ENCODE data around the gene NARS2.
"Not testable (repeated sequence)": the region's sequence is repeated elsewhere in the genome, so short reads cannot be mapped to it uniquely, and the experiment has no call there.

Gene NARS2

DNA sequence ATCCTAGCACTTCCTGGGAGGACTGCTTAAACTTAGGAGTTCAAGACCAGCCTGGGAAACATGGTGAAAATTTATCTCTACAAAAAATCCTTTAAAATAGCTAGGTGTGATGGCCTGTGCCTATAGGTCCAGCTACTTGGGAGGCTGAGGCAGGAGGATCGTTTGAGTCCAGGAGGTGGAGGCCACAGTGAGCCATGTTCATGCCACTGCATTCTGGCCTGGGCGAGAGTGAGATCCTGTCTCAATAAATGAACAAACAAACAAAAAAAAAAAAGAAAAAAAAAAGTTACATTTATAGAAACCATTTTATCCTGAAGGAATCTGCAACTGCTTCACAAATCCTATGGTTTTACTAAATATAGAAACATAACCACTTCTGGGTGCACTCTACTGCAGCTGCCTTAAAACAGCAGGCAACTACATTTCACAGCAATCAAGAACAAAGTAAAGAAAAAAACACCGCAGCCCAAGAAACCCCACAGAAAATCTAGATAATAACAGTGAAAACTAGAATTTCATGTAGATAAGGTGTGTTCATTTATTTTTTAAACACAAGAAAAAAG is 81.2 kb downstream of the NARS2 start:
- no peak for DNase-seq

DNA sequence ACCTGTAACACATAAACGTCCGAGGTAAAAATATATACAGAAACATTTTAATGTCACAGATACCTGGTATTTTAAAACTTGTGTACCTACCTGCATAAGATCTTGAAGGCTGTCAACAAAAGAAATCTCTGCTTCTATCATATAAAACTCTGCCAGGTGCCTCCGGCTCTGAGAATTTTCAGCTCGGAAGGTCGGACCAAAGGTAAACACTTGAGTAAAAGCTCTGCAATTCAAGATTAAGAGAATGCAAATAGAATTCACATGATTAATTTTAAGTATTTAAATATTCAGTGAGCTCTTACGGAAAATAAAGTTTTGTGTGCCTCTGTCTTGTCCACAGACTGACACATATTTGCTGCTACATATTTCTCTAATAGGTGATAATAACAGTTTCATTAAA is 81.7 kb downstream of the NARS2 start:
- no peak for DNase-seq

DNA sequence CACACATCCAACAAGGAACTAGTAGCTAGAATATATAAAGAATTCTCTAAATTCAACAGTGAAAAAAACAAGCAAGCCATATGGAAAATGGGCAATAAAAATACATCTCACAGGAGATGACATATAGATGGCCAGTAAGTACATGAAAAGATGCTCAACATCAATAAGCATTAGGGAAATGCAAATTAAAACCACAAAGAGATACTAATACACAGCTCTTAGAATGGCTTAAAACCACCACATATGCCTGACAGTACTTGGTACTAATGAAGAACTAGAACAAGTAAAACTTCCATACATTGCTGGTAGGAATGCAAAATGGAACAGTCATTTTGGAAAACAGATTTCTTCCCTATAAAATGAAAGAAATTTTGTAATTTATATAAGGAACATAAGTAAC is 85.5 kb downstream of the NARS2 start:
- no peak for DNase-seq

DNA sequence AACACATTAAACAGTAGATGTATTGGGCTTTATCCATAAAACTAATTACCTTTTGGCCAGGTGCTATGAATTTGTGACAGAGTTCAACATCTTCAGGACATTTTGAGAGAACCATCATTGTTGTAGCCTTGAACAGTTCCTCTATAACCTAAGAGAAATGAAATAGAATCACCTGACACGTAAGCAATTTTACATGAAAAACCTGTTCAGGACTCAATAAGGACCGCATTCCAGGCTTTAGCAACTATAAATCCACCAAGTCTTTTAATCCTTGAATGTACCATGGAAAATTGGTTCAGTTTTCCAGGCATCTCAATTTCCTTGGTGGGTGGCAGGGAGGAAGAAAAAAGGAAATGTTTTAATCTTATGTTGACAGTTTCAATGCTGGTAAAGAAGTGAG is 96.1 kb downstream of the NARS2 start:
- no peak for DNase-seq

DNA sequence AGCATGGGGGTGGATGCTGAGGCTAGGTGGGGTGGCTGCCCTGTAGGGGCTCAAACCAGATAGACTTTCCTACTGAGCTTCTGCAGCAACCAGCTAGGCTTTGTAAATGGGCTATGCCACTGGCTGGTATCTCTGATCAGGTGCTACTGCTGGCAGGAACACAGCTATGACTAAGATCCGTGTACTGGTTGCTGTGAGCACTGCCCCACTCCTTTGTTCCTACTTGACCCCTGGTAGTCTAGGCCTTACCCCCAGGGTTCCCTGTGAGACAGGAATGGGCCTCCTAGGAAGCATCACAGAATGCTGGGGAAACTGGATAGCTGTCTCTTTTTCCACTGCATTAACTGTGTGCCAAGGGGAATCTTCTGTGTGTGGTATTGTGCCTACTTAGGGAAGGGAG is 98.6 kb downstream of the NARS2 start:
- no peak for DNase-seq

DNA sequence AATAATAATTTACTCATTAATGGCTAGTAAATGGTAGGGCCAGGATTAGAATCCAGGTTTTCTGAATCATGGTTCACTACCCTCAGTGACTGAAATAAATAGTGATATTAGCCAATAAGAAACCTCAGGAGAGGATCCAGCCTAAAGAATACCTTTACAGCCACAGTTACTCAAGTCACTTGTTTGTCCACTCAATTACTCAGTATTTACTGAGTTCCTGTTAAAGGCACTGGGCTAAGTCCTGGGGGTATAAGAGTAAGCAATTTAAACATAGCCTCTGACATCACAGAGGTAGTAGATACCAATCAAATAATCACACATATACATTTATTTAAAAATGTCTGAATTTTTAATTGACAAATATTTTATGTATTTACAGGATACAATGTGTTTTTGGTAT is 100.2 kb downstream of the NARS2 start:
- DNase-seq = no peak

DNA sequence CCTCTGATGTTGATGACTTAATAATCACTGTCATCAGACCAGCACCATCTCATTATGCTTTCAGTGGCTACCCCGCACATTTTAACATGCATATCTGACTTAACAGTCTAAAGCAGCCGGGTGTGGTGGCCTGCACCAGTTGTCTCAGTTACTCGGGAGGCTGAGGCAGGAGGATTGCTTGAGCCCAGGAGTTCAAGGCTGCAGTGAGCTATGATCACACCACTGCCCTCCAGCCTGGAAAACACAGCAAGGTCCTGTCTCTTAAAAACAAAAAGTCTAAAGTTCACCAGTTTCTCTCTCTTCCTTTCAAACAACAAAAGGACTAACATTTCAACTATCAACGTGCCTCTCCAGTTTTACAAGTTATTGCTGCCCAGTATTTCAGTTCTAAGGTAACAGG is 101.8 kb downstream of the NARS2 start:
- DNase-seq = no peak

DNA sequence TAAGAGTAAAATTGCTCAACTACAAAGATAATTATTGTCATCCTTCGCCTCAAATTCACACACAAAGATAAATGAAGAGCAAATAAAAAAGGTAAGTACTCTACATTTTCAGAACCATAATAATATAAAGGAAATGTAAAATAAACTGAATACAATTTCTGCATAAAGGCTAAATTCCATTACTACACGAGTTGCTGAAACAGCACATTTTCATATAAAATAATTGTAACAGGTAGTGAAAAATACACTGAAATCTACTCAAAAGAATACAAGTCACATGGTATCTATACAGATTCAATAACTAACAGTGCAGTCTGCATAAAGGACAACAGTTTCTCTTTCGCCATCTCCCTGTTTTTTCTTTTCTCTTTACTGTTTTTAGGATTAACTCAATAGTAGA is 102.3 kb downstream of the NARS2 start:
- DNase-seq = no peak

DNA sequence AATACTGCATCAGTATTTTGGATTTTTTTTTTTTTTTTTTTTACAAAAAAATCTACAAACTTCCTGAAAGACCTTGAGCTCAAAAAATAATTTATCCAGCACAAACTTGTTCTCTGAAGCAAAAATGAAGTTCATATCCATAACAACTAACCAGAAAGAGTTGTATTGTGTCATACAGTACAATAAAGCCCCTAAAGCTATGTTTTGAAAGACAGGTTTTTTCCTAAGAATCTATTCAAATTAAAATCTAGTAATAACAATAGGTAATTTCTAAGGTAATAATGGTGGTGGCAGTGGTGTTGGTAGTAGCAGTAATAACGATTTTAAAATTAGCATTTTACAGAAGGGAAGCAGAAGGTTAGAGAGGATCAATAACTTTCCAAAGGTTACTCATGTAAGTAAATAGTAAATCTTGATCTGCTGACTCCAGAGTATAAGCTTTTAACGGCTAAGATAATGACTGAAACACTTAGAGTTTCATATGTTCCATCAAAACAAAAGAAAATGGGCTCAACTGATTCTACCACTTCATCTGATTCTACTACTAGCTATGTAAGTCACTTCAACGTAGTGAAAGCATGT is 103.7 kb downstream of the NARS2 start:
- no peak for DNase-seq

DNA sequence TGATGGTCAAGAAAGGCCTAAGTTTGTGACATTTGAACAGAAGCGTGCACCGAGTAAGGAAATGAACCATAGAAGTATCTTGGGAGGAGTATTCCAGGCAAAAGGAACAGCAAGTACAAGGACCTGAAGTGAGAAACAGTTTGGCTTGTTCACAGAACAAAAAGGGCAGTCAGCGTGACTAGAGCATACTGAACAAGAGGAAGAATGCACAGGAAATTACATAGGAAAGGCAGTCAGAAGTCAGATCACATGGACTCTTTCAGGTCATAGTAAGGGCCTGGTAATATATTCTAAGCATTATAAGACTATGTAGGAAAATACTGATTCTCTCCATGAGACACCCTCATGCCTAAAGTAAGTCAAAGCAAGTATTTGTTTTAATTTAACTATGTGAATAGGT is 104.8 kb downstream of the NARS2 start:
- DNase-seq = no peak

DNA sequence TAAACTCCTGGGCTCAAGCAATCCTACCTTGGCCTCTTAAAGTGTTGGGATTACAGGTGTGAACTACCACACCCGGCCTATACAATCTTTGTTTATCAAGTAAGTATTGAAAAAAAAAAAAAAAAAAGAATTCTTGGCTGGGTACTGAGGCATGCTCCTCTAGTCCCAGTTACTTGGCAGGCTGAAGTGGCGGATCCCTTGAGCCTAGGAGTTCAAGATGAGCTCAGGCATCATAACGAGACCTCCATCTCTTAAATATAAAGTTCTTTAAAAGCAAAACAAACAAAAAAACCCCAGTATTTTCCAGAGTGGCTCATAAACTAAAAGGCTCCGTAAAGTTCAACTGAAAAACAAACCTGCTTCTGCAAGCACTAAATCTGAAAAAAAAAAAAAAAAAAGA is 106.7 kb downstream of the NARS2 start:
- DNase-seq = no peak

DNA sequence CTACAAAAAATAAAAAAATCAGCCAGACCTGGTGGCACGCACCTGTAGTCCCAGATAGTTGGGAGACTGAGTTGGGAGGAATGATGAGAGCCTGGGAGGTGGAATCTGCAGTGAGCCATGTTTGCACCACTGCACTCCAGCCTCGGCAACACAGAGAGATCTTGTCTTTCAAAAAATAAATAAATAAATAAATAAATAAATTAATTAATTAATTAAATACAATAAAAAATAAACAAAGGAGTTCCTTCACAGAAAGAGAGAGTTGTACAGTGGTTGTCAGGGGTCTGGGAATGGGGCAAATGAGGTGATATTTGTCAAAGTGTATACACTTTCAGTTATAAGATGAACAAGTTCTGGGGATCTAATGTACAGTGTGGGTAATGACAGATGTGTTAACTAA is 107.3 kb downstream of the NARS2 start:
- no peak for DNase-seq

DNA sequence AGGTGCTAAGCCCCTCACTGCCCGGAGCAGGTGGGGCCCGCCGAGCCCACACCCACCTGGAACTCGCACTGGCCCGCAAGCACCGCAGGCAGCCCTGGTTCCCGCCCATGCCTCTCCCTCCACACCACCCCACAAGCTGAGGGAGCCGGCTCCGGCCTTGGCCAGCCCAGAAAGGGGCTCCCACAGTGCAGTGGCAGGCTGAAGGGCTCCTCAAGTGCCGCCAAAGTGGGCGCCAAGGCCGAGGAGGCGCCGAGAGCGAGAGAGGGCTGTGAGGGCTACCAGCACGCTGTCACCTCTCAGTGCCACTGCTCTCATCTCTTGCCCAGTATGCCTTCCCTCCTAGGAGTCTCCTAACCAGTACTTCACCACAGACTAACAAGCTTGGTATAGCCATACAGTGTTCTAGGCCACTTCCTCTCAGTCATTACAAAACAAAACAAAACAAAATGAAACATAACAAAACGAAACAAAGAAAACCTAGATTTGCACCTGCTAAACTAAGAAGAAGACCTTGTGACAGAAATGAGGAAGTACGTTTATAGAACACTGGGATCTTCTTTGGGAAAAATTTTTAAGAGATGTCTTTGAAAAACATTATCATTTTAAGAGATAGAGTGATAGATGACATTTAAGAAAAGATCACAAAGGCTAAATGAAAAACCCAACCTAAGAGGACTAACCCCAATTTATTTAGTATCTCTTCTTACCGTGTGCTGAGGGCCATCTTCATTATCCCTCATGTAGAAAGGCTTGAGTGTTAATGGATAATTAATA is 109.3 kb downstream of the NARS2 start:
- DNase-seq = no peak

DNA sequence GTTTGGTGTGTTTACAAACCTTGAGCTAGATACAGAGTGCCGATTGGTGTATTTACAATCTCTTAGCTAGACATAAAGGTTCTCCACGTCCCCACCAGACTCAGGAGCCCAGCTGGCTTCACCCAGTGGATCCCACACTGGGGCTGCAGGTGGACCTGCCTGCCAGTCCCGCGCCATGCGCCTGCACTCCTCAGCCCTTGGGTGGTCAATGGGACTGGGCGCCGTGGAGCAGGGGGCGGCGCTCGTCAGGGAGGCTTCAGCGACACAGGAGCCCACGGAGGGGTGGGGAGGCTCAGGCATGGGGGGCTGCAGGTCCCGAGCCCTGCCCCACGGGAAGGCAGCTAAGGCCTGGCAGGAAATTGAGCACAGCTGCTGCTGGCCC is 109.9 kb downstream of the NARS2 start:
- DNase-seq = not testable (repeated sequence)

DNA sequence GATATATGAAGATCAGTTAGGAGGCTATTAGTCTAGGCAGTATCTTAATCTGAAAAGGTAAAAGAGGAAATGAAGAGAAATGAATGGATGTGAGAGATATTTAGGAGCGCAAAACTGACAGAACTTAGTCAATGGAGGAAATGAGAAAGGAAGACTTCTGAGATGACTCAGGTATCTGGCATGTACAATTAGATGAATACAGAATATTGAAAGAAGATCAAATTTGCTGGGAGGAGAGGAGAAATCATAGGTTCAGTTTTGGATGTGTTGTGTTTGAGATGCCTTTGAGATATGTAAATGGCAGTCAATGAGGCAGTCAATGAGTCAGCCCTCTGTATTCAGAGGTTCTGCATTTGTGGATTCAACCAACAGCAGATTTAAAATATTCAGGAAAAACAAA is 114.2 kb downstream of the NARS2 start:
- DNase-seq = no peak

DNA sequence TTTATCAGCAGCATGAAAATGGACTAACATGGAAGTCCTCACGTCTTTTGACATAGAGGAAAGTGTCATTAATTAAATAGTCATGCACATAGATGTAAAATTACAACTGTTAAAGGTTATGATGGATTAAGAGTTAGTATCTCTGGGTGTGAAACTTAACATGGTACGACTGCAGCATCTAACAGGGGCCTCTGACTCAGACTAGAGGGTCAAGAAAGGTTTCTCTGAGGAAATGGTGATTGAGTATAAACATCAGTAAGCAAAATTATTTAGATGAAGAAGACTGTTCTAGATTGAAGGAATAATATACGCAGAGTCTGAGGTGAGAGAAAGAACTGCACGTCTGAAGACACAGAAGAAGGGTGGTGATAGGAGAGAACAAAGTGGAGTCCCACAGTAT is 114.9 kb downstream of the NARS2 start:
- DNase-seq = no peak

DNA sequence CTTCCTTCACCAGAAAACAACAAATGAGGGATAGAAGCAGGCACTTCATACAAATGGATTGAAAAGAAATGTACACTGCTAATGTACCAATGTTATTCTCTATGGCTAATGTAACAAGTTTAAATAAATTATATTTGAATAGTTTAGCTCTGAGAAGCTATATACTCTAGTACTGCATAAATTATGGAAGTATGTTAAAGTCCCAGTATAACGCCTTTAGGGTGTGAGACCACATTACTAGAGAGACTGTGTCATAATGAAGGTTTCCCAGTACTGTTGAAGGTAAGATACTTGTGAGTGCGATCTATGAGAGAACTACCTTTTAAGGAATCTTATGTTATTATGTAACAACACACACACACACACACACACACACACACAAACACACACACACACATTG is 117.2 kb downstream of the NARS2 start:
- DNase-seq = no peak

DNA sequence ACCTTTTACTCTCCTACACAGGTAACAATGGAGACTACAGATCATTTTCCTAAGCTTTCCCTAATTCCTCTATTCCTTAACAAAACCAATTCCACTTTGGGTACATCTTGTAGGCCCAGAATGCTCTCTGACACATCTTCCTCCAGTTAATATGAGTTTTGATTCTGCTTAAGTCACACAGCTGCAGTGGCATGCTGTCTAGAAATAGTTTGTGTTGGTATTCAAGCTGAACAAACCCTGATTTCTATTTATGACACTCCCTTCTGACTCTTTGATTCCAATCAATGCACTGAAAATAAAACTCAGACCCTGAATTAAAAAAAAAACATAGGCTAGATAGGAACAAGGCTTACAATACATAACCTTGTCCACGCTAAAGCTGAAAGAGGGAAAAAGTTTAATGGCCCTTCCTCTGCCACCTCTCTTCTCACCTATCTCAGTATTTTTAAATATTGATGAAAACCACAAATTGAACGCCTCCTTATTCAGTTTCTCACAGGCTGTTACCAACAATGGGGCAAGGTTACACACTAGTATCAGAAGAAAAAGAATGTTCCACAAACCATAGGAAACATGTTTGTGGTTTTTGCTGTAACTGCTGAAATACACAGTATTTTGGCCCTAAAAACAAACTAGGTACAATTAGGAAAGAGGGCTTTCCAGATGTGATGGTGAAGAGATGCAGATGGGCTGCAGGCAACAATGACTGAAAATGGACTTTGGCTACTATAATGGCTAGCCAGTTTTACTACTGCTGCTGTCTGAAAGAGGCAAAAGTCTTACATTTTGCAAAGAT is 121.3 kb downstream of the NARS2 start:
- DNase-seq = no peak

DNA sequence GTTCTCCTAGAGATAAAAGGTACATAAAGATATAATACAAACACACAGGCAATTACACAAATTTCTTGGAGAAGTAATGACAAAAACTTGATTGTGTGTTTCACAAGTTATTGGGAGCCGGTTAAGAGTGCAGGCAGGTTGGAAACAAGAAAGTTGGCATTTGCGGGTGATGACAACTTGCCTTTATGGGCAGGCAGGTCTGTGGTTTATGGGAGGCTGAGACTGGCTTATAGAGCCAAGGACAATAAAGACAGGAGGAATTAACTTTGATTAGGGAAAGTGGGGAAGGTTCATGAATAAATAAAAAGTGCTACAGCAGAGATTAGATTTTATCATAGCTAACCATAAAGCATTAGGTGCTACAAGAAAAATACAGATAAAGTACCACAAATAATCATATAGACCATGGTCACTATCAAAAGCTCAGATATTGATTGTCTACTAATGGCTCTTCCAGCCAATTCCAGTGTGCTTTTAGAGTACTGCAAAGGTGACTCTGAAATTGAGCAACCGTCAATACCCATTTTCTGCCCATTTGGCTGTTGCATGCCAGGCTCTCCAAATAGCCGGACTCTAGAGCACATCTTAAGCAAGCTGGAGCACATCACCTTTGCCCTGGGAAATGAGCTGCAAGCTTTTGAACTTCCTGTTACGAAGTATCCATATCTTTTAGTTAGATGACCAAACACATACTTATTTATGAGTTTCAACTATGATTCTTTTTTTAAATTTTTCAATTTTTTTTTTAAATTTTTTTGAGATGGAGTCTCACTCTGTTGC is 123.1 kb downstream of the NARS2 start:
- DNase-seq = no peak

DNA sequence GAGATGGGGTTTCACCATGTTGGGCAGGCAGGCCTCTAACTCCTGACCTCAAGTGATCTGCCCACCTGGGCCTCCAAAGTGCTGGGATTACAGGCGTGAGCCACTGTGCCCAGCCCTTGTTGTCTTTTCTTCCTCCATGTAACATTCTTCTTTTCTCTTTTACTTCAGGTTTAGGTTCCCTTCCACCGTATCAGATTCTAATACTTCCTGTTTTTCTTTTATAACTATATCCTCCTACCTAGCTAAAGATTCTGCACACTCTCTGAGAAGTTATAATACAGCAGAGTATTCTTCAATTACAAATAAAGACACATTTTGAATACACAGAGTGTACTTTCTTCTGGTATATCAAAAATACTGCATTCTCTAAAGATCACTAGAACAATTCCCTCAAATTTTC is 123.8 kb downstream of the NARS2 start:
- DNase-seq = no peak

DNA sequence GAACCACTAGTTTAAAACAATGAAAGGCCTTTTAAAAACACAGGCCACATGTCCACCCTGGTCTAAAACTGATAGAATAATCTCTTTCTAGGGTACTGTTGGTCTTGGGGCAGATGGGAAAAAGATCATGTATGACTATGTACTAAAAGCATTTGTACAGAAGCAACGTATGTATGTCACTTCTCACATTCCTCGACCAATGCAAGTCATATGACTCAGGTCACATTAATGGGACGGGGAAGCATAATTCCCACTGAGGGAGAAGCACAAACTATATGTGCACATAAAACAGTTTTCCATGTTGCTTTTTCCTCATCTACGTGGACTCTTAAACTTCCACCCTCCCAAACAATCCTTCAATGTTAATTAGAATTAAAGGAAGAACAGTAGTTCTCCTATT is 124.8 kb downstream of the NARS2 start:
- DNase-seq = no peak

DNA sequence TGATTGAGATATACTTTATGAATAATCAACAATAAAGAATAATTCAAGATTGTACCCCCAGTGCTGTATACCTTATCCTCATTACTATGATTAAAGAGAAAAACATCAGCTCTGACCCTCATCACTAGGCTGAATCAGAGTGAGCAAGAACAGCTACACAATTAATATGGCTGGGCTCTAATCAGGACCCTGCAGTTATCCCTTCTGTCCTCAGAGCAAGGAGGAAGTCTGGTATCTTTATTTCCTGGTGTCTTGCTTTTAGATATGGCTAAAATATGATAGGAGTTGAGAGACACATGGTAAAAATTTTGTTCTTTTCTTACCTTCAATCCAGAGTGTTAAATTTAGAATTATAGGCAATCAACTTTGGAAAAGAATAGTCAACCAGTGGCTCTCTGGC is 128.5 kb downstream of the NARS2 start:
- DNase-seq = no peak
